HG03103 (cell line): ENCODE measurements around the gene ERCC8.
A peak's percentile ranks its signal among the peaks of the same experiment; 100 is the strongest.
"Not testable (repeated sequence)": the region's sequence is repeated elsewhere in the genome, so short reads cannot be mapped to it uniquely, and the experiment has no call there.

Source experiments
- ATAC-seq: cut with Tn5 transposase; IDR thresholded peaks from one replicate; pipeline ENCODE4 v1.9.1; 2021; ENCODE audit warnings: low read depth; ENCODE audit not compliant: unreplicated experiment

The ERCC8 gene, protein sequence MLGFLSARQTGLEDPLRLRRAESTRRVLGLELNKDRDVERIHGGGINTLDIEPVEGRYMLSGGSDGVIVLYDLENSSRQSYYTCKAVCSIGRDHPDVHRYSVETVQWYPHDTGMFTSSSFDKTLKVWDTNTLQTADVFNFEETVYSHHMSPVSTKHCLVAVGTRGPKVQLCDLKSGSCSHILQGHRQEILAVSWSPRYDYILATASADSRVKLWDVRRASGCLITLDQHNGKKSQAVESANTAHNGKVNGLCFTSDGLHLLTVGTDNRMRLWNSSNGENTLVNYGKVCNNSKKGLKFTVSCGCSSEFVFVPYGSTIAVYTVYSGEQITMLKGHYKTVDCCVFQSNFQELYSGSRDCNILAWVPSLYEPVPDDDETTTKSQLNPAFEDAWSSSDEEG

DNA sequence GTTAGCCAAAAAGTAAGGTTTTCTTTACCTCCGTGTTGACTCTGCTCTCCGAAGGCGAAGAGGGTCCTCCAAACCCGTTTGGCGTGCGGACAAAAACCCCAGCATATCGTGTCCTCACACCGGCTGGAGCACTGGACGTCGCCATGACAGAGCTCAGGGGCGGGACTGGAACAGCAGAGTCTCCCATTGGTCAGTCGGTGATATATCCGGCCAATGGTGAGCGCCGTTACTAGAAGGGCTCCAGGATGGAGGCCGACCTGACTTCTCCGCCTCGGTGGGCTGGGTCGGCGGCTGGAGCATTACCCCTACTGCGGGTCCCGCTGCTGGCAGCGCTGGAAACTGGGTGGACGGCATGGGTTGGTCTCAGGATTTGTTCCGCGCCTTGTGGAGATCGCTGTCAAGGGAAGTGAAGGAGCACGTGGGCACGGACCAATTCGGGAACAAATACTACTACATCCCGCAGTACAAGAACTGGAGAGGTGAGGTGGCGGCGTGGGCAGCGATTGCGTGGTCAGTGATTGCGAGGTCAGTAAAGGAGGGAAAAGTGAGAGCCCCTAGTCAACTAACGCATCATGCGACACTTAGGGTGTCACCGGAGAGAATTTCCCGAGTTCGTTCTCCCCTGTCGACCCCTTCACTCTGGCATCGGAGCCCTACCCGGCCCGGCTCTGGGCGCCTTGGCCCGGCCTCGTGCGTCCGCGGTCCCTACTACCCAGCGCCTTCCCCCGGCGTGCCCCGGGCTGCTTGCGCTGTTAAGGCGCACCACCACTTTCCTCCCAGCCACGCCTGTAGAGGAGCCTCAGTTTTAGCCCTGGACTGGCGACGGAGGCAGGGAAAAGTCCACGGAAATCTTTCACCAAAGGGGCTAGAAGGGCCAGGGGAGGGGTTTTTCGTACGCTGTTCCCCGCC, at the start of gene ERCC8, which contains the start of gene NDUFAF2:
ERCC8 (minus strand) TSS at position 167 of the 909 bp plus-strand sequence; CDS start at position 105, 62 bp downstream.
NDUFAF2 (plus strand) TSS at position 302 of the 909 bp plus-strand sequence; CDS start at position 353, 51 bp downstream.
- ATAC-seq = peak; percentile 97

- ATAC-seq = no peak
Measured at GRCh38 chr5:60993875-60994571, 49.2 kb upstream of the ERCC8 start.

- no peak for ATAC-seq
Measured at GRCh38 chr5:60993425-60993824, 48.6 kb upstream of the ERCC8 start.

GRCh38 chr5:60992871-60993270, 48.0 kb upstream of the ERCC8 start:
- no peak for ATAC-seq

- ATAC-seq = no peak
Measured at GRCh38 chr5:60989790-60990189, 44.9 kb upstream of the ERCC8 start.

- not testable (repeated sequence) for ATAC-seq
Measured at GRCh38 chr5:60982127-60982526, 37.3 kb upstream of the ERCC8 start.

DNA sequence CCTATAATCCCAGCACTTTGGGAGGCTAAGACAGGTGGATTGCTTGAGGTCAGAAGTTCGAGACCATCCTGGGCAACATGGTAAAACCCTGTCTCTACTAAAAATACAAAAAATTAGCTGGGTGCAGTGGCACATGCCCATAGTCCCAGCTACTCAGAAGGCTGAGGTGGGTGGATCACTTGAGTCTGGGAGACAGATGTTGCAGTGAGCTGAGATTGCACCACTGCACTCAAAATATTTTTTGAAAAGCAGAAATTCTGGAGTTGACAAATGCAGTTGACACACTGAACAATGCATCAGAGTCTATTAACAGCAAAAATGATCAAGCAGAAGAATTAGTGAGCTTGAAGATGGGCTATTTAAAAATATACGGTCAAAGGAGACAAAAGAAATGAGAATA, 35.6 kb upstream of the ERCC8 start:
- ATAC-seq = no peak

DNA sequence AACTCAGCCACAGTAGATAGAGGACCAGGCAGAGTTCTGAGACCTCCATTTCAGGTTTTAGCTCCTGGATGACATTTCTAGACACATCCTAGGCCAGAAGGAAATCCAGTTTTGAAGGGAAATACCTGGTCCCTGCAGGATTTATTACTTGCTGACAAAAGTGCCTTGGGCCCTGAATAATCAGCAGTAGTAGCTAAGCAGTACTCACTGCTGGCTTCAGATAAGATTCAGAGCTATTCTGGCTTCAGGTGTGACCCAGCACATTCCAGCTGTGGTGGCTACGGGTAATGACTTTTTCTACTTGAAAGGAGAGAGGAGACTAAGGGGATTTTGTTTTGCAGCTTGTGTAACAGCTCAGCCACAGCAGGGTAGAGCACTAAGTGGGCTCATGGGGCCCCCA, 34.1 kb upstream of the ERCC8 start:
- ATAC-seq = no peak

DNA sequence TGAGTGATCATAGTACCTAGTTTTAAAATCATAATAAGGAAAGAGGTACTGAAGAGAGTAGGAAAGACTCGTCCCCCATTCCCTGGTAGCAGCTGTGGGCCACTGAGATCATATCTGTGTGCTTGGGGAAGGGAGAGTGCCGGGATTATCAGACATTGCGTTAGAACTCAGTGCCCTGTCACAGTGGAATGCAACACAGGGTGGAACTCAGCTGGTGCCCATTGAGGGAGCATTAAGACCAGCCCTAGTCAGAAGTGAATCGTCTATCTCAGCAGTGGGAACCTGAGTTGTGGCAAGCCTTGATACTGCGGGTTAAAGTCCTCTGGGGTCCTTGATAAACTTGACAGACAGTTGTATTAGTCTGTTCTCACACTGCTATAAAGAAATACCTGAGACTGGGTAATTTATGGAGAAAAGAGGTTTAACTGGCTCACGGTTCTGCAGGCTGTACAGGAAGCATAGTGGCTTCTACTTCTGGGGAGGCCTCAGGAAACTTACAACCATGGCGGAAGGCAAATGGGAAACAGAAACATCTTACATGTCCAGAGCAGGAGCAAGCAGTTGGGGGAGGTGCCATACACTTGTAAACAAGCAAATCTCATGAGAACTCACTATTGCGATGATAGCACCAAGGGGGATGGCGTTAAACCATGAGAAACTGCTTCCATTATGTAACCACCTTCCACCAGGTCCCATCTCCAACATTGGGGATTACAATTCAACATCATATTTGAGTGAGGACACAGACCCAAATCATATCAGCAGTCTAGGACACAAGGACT, 33.3 kb upstream of the ERCC8 start:
- ATAC-seq = no peak

GRCh38 chr5:60972231-60972630, 27.4 kb upstream of the ERCC8 start:
- ATAC-seq = no peak

GRCh38 chr5:60961685-60962084, 16.8 kb upstream of the ERCC8 start:
- no peak for ATAC-seq

DNA sequence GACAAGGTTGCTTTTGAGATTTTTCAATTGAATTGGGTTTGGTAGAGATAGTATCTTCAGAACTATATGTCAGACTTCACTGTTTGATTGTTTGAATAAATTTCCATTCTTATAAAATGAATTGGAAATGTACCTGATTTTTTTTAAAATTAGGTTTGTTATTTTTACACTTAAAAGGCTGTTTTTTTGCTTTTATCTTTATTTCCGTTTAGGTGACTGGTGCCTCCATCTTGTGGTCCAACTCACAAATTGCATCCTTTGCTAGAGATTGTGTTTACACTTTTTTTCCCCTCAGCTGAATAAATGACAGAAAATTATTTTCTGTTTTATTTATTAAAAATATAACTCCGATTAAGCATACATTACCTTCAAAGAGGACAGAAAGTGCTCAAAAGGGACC, 15.7 kb upstream of the ERCC8 start:
- ATAC-seq = no peak

- no peak for ATAC-seq
Measured at GRCh38 chr5:60959156-60959555, 14.3 kb upstream of the ERCC8 start.

DNA sequence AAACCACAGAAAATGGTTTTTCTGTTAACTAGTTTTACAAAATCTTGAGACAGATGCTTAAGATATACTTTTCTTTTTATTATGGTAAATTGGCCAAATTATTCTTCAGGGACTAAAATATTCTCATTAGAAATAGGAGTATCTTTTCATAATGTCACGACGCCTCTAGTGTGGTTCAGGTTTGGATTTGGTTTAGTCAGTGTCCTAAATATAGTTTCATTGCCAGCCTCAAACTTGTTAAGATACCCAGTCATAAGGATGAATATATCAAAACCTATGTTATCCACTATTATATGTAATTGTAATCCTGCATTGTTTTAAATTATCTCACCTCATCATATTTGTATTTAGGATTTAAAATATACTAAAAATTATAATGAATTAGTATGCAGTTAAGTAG, 13.8 kb upstream of the ERCC8 start:
- no peak for ATAC-seq

DNA sequence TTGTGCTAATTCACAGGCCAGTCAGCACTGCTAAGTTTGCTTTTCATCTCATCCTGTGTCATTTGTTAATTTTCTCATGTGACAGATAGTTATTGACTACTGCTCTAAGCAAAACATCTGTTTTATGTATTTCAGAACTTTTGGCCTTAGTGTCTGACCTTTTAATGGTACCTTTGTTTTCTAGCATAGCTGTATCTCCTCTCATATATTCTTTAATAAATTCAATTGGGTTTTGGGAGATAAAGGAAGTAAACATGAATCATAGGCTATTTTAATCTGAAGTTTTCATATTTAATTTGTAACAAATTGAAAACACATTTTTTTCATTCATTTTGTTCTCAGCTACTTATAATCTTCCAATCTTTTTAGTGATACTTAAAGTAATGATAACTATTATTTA, 13.2 kb upstream of the ERCC8 start:
- ATAC-seq = no peak

DNA sequence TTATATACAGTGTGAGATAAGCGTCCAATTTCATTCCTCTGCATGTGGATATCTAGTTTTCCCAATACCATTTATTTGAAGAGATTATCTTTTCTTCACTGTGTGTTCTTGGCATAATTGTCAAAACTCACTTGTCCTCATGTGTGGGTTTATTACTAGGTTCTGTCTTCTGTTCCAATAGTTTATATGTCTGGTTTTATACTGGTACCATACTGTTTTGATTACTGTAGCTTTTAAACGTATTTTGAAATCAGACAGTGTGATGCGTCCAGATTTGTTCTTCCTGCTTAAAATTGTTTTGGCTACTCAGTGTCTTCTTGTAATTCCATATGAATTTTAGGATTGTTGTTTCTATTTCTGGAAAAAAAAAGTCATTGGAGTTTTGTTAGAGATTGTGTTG, 10.4 kb upstream of the ERCC8 start:
- ATAC-seq = no peak

DNA sequence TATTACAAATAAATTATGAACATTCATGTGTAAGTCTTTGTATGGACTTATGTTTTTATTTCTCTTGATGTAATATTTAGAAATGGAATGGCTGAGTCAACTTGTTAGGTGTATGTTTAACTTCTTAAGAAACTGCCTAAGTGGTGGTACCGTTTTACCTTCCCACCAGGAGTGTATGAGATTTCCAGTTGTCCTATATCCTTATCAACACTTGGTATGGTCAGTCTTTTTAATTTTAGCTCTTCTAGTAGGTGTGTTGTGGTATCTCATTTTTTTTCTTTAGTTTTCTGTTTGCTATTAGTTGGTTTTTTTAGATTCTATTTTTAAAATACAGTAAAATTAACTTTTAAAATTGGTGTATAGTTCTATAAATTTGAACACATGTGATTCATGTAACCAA, 3.9 kb upstream of the ERCC8 start:
- no peak for ATAC-seq

- peak; percentile 24 for ATAC-seq
Measured at GRCh38 chr5:60945813-60946187, 930 bp upstream of the ERCC8 start.

DNA sequence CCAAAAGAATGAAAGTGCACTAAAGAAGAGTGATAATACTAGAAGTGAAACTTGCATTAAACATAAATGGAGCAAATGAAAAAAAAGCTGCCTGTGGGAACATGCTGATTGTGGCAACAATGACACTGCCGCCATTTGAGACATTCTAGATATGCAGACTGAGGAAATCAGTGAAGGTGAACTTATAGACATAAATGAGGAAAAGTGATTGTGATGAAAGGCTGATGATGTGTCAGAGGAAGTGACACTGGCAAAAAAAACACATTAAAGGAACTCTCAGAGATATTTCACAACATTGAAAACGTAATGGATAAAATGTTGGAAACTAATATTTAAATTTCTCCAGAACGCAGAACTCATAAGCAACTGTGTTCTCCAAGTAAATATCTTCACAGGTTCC, 1.2 kb downstream of the ERCC8 start:
- no peak for ATAC-seq

- ATAC-seq = no peak
Measured at GRCh38 chr5:60929024-60929423, 15.8 kb downstream of the ERCC8 start.
